NCI-H524 treated with DMSO at 0.1 percent for 48 hours (cell line): ENCODE results near the gene NOVA2.

Experiments
- DNase-seq: peaks from one replicate; lab custom pipeline; 2025; lab: John Stamatoyannopoulos, UW

The NOVA2 gene

DNA sequence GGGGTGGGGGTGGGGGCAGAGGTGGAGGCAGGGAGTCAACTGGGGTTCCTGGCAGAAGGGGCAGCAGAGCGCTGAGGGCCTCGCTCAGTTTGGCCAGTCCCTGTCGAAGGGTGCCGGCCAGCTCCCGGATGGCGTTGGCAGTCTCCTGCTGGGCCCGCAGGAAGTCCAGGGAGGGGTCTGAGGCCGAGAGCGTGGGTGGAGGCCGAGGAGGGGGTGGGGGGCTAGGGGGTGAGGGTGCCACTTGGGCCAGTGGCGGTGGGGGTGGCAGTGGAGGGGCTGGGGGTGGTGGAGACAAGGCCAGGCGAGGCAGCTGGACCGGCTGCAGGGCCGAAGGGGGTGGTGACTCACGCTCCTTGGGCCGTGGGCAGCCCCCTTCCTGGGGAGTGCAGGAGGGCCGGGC, 82.8 kb downstream of the NOVA2 start:
- DNase-seq, result no peak

DNA sequence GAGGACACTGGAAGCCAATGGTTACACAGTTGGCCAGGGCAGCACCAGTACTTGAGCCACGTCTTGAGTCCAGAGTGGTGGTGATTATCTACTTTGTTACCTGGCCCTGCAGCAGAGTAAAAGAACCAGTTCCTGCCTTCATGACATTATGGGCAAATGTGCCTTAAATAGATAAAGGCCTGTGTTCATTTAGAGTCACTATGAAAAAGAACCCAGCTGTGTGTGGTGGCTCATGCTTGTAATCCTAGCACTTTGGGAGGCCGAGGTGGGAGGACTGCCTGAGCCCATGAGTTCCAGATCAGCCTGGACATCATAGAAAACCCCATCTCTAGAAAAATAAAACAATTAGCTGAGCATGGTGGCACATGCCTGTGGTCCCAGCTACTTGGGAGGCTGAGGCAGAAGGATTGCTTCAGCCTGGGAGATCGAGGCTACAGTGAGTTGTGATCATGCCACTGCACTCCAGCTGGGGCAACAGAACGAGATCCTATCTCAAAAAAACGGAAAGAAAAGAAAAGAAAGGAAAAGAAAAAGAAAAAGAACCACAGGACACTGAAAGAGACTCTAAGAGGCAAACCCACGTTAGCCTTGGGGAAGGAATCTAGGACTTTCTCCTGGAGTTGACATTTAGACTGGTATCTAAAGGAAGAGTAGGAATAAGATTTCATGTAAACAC, 84.3 kb downstream of the NOVA2 start:
- DNase-seq, result no peak

DNA sequence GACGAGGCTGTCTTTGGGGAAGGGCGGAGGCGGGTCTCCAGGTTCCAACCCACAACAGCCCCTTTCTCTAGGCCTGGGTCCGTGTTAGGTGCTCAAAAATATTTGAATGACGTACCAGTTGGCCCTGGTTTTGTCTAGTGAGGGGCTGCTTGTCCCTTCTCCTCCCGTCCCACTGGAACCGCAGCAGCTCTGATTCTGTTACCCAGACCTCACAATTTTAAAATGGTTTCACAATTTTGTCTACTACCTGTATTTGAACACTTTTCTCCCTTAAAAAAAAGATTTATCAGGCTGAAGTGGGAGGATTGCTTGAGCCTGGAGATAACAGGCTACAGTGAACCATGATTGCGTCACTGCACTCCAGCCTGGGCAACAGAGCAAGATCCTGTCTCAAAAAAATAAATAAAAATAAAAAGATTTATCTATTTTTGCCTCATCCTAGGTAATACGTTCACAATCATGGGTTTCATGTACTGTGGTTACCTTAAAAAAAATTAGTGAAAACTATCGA, 86.4 kb downstream of the NOVA2 start:
- no peak for DNase-seq

DNA sequence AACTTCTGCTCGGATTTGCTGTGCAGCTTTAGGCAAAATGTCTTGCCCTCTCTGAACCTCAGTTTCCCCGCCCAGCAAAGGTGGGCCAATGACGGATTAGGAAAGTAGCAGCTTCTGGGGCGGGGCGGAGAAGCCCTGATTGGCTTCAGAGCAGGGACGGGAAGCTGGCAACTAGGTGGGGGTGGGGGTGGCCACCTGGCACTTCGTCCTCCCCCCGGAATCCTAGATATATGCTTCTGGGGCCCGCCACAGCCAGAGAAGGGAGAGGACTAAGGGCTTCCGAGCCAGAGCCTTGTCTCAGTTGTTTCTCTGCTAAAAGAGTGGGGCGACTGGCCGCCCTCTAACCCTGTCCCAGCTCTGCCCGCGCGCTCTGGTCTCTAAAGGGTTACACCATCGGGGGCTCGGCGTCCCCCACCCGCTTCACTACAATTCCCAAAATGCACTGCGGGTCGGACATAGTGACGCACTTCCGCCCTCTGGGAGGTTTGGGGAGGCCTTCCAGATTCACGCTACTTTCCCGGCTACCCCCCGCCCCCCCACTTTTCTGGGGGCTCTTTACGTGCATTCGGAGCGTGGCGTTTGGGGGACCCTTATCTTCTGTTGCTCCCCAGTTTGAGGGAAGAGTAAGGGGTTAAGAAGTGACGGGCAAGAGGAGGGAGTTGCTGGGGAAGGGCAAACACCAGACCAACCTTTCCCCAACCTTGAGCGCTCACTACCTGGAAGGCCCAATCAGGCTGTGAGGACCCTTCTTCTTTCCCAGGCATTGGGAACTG, 87.1 kb downstream of the NOVA2 start:
- peak; percentile 54 for DNase-seq

DNA sequence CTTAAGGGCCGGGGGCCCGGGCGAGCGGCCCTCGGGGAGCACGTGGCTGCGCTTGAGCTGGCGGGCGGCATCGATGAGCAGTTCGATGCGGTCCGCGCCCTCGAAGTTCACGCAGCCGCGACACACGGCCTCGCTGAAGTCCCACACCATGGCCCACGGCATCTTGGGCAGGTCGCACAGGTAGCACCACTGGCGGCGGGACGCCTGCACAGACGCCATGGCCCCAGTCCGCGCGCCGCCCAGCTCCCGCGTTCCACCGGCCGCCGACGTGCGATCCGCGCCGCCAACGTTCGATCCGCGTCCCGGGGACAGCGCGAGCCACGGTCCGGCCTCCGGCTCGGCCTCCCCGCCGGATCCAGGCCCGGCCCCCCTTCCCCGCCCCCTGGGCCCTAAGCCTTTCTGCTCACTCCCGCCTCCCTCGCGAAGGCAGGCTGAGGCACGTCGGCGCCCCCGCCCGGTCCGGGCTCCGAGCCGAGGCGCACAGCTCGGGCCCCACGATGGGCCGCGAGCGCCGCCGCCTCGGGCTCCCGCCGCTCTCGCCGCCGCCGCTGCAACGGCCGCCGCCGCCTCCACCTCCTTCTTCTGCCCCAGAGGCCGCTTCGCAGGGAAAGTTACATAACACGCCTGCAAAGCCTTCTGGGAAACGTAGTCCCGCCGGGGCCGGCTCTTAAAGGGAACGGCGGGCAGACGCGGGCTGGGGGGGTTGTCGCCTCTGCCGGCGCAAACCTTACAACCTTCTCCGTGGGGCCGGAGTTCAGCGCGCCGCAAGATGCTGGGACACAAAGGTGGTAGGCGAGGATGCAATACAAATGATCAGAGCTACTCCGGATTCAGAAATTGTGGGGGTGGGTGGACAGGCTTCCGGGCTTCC, 87.9 kb downstream of the NOVA2 start, which contains the start of gene IRF2BP1:
IRF2BP1 (minus strand) TSS at position 586 of the 871 bp plus-strand sequence; CDS start at position 219, 367 bp downstream.
- peak; percentile 23 for DNase-seq

DNA sequence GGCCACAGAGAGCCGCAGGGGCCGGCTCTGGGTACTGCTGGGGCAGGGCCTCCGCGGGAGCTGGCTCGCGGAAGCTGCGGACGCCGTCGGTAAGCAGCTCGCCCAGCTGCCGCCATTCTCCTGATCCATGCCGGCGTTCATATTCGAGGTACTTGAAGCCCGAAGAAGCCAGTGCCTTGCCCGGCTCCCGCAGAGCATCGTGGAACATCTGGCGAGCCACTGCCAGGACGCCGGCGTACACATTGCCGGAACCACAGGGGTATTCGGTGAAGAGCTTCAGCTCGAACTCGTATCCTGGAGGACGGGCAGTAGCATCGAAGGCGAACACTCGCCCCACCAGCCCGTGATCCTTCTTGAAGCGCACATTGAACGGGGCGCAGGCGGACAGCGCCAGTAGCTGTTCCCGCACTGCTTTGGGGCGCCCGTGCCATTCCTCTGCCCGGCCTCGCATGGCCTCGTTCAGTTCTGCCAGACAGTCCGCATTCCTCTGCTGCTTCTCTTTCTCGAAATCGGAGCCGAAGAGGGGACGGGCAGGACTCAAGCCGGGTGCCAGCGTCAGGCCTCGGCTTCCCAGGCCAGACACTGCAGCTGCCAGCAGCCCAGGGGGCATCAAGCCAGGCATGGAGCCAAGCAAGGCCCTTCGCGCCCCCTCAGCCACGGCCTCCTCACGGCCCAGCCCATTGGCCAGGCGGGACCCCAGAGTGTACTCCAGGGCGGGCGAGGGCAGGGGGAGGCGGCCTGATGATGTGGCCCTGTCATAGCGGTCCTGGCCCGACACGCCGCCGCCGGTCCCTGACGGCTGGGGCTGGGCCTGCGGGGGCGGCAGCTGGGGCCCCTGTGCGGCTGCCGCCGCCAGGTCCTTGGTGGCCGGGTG, 88.7 kb downstream of the NOVA2 start:
- no peak for DNase-seq

DNA sequence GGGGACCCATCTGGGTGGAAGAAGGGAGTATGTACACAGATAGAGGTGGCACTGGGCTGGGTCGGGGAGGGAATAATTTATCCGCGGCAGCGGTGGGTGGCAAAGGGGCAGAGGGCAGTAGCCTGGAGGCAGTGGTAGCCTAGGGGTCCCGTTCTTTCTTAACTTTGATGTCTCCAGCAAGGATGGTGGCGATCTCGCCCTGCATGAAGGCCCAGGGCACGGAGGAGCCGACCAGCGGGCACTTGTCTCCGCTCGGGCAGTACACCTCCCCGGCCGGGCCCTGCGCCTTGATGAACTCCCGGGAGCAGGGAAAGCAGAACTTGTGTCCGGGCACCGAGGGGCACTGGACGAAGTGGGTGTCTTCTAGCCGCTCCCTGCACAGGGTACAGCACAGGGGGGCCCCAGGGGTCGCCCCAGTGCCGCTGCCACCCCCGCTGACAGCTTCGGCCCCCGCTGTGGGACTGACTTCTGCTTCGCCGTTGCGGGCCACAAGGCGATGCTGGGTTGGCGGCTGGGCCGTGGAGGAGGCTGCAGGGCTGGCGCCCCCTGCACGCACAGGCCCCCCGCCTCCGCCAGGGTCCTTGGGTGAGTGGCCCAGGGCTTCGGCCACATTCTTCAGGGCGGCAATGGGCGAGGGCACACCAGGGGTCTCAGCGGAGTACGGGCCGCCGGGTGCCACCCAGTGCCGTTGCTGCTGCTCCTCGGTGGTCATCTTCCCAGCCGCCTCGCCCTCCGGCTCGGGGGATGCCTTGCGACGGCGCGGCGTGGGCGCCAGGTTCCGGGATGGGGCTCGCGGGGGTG, 89.6 kb downstream of the NOVA2 start:
- no peak for DNase-seq
